Forelimb muscle (tissue), 1 donor: Measurements from ENCODE around the gene GPHN. TPM values are rescaled to one million over a fixed set of nuclear protein-coding genes. Genes with fewer than 3 reads are reported as not detected.

Experiments used
- DNase-seq: peaks from one replicate; pipeline ENCODE4 v3.0.0-alpha.2; 2013; ENCODE audit warnings: low read depth
- polyA plus RNA-seq: library from polyadenylated mRNA; unstranded; fragments of 120-200 nt; gene quantifications from one replicate; pipeline ENCODE4 v1.2.1, GENCODE V29; 2013; ENCODE audit not compliant: insufficient read length

The GPHN gene
- polyA plus RNA-seq, 1 donor: 13.0 TPM

DNA sequence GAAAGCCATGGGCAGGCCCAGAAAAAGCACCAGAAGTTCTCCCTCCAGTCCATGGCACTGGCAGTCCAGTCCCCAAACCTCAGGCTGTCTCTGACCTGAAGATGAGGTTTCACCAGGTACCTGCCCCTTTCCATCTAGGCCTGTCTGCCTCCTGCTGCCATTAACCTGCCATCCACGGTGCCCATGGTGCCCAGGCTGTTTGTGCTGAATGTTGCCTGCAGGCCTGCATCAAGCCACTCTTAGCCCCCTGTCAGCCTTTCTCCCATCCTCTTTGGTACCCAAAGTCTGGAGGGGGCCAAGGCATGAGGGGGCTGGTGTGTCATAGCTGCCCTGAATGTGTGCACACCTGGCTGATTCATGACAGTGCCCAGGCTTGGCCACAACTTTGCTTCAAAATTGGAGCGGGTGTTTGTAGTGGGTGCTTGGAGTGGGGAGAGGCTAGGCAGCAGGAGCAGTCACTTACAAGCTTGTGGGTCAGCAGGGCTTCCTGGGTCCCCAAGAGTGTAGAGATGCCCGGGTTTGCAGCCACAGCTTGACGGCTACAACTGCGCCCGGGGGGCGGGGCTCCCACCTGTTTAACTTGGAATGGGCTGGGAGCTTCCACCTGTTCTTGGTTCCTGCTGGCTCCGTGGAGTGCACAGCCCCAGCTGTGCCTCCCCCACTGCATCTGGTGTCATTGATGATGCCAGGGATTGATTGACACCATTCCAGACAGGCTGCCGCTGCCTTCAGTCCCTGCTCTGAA, 88.5 kb downstream of the GPHN start:
- DNase-seq: no peak

DNA sequence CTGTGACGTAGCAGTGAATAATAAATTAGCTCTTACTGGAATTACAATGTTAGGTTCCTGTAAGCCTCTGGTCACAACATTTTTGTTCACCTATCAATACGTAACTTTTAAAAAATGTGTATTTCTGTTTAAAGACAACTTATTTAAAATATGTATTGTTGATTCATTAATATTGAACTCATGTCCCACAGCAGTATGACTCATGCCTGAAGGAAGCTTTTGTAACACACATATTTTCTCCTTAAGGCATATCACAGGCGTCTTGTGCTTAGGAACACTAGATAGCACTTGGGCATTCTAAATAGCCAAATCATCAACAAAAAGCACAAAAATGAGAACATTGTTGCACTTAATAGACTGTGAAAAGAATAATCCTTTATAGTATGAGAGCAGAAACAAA, 92.5 kb downstream of the GPHN start:
- DNase-seq: no peak

DNA sequence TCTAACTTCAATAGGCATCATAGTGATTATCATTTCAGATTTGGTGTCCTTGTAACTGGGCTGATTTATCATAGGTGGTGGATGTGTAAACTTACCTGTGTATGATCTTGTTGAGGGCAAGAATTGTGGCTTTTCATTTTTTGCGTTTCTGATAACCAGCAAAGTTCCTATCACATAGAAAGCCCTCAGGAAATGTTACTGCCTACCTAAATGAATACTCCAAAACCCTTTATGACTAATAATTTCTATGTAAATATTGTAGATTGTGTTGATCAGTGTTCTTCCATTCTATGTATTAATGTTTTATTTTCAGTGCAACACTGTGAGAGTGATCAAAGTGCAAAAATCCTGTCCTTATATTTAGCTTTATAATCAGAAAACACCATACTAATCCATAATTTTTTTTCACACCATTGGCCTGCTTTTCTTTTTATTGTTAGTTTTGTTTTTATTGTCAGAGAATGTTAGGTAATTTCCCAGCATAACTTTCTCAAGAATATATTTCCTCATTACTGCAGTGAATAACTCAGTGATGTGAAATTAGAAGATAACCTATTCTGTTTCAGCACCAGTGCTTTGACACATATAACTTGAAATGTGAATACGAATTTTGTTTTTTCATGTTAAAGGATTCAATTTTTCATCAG, 94.1 kb downstream of the GPHN start:
- no peak for DNase-seq

DNA sequence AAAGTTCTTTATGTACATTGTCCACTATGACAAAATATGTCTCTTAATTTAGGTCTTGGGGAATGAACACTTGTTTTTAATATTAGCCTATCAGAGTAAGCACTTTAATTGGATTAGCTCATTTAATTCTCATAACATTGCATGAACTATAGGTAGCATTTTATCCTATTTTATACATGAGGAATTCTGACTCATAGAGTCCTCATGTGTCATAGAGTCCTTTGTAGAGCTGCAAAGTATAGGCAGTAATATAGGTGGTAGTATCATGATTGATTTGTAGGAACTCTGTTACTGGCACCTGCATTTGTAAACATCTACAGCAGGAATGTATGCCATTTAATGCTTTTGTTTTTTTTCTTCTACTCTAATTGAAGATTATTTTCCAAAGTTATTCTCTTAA, 96.0 kb downstream of the GPHN start:
- DNase-seq: no peak

DNA sequence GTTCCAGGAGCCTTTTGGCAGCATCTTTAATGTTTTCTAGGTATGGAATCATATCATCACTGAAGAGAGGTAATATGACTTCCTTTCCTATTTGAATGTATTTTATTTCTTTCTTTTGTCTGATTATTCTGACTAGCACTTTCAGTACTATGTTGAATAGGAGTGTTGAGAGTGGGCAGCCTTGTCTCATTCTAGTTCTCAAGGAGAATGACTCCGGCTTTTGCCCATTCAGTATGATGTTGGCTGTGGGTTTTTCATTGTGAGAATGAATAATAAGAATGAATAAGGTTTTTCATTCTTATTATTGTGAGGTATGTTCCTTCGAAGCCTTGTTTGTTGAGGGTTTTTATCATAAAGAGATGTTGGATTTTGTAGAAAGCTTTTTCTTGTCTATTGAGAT, 98.9 kb downstream of the GPHN start:
- no peak for DNase-seq

DNA sequence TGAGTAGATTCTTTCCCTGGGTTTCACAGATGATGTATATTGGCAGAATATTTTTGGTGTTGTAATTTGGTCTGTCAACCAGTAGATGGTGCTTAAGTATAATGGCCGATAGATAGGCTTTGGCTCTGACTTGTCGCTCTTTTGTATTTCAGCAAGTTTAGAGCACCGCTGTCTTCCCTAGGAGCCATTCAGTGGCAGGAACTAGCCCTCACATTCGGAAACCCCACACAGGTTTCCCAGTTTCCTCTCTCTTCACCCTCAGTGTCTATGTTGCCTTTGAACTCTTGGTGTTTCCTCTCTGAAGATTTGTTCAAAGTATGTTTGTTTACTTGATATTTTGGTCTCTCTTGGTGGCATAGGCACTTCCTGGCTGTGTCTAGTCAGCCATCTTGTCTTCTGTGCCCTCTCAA, 102.2 kb downstream of the GPHN start:
- no peak for DNase-seq

DNA sequence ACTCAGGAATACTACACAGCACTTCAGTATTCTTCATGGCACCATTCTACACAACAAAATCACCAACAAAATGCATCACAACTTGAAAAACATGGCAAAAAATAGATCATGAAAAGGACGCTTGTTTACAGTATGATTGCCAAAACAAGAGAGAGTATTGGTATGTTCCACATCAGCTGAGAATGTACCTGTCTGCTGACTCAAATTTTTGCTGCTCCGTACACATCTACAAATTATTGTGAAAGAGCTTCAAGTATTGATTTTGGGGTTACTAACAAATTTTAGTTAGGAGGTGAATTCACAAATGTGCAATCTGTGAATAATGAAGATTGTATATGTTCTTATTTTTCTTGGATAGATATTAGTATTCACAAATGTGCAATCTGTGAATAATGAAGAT, 105.4 kb downstream of the GPHN start:
- no peak for DNase-seq

DNA sequence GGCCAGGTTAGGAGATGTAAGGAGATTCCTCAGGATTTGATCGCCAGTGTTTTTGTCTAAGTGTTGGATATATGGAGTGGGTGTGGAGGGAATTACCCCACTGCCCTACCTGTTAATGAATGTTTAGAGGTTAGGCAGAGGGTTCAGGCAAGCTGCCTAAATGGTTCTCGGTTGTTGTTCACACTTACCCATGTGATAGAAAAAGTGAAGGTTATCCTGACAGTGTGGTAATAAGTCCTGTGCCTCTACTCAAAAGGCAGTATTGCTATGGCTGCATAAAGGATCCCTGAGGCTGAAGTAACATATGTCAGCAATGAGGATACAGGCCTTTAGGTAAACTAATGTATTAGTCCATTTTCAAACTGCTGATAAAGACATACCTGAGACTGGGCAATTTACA, 112.0 kb downstream of the GPHN start:
- DNase-seq: no peak

DNA sequence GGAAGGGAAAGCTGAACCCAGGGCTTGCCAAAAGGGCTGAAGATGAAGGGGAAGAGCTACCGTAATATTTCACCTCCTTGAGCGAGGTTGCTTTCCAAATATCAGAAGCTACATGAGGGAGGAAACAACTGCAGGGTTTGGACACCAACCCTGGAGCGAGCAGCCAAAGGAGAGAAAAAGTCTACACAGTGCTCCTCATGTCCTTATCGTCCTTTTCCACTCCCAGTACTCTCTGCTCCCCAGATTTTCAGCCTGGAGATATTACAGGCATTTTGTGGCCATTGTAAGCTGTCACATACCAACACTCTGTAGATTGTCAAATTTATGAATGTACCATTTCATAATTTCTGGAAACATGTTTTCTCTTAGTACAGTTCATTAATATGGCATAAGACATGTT, 115.9 kb downstream of the GPHN start:
- DNase-seq: no peak

DNA sequence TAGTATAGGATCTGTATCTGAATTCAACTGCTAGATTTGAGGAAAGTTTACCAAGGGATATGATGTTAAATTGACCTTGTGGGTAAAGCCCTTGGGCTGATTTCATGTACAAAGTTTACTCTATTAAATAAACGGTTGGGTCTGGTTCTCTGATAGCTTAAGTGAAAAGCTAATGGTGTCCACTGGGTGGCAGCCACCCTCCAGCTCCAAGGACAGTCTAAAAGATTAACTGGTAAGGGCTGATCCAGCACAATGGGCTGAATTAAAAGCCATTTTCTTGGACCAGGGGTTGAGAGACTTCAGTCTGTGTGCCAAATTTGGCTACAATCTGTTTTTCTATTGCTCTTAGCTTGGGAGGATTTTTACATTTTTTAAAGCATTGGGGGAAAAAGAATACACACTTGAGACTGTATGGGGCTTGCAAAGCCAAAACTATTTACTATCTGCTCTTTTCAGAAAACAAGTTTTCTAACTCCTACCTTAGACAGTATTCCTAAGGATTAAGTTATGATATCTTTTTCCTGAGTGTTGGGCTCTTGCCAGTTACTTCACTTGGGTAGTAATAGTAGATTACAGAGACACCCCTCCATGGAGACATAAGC, 116.5 kb downstream of the GPHN start:
- peak; percentile 29 for DNase-seq

DNA sequence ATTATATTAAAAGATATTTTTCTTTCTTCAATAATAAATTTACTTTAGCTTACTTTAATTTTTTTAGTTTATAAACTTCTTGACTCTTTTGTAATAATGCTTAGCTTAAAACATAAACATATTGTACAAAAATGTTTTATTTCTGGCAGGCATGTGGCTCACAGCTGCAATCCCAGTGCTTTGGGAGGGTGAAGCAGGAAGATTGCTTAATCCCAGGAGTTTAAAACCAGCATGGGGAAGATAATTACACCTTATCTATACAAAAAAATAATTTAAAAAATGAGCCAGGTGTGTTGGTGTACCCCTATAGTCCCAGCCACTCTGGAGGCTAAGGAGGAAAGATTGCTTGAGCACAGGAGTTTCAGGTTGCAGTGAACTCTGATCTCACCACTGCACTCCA, 120.7 kb downstream of the GPHN start:
- no peak for DNase-seq

DNA sequence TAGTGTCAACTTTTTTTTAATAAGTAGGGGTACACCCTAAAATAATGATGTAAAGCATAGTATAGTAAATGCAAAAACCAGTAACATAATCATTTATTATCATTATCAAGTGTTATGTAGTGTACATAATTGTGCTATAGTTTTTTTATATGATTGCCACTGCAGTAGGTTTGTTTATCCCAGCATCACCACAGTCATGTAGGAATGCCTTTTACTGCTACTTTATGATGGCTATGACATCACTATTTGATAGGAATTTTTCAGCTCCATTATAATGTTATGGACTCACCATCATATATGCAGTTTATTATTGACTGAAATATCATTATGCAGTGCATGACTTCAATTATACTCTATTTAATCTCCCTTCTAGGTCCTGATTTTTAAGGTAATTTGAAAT, 121.6 kb downstream of the GPHN start:
- DNase-seq: no peak

DNA sequence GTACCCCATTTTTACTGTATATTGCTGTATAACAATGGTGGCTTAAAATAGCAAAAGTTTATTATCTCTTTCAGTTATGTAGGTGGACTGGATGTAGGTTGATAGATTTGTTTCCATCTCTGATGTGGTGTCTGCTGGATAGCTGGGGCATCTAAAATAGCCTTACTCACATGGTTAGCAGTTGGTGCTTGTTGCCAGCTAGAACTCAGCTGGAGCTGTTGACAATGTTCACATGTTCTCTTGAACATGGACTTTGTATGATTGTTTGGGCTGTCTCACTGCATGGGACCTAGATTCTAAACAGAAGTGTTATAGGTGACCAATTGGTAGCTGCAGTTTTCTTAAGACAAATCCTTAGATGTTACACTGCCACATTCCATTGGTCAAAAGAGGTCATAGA, 126.9 kb downstream of the GPHN start:
- no peak for DNase-seq

DNA sequence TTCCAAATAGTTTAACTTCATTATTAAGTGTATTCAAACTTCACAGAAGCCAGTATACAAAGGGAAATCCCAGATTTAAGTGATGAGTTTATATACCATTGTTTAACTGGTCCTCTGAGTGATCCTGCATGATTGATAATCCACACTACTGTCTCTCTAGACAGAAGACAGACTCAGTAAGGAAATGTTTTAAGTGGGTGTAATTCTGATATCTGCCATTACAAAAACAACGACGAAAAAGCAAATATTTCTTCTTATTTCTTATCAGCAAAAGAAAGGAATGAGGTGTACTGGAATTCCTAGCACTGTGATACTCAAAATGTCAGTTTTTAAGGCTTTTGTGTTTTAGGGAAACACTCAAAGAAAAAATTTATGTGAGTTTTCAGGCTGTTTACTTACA, 127.5 kb downstream of the GPHN start:
- DNase-seq: no peak

DNA sequence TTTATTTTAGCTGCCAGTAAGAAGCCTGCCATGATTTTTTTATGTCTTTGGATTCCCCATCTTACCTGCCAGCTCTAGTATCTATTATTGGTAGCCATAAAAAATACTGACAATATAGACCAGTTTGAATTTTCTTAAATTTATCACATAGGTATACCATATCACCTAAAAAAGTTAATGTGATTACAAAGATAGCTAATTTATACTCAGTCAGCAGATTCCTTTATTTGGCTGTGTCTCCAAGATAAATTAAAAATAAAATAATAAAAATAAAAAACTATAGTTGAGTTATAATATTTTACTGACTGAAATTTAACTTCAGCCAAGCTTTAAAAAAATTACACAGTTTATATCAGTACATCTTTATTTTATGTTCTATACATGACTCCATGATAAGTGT, 128.3 kb downstream of the GPHN start:
- no peak for DNase-seq

DNA sequence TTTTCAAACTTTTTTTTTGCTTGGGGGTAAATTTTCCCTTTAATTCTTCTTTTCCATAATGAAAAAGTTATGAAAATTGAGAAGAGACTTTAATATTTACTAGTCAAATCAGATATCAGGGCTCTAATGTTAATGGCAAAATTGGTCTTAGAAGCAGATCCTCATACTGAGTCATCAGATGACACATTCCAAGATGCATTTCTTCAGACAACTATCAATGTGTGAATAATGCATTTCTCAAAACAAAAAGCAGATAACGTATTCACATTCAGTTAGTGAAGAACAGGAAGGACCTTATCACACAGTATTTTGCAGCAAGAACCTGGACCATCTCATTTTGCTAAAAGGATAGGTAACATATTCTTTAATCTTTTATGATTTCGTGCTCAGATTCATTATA, 130.7 kb downstream of the GPHN start:
- no peak for DNase-seq

DNA sequence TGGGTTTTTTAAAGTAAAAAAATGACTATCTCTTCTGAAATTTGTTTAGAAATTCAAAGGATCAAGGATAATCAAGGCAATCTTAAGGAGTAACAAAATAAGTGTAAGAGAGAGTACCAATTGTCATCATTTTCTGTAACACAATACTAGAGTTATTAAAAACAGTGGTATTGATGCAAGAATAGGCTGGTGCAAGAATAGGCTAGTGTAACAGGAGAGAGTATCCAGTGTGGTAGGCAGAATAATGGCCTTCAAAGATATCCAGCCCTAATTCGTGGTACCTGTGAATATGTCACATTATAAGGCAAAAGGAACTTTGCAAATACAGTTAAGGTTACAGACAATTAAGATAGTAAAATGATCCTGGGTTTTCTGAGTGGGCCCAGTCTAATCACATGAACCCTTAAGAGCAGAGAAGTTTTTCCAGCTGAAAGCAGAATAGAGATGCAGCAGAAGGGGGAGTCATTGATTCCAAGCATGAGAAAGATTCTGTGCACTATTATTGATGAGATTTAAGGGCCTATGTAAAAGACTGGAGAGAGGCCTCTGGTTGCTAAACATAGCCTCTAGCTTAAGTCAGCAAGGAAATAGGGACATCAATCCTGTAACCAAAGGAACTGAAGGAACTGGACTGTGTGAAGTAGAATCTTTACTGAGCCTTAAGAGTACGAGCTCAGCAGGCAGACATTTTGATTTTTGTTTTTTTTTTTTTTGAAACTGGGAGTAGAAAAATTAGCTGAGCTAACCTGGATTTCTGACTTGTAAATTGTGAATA, 134.1 kb downstream of the GPHN start:
- DNase-seq: no peak

DNA sequence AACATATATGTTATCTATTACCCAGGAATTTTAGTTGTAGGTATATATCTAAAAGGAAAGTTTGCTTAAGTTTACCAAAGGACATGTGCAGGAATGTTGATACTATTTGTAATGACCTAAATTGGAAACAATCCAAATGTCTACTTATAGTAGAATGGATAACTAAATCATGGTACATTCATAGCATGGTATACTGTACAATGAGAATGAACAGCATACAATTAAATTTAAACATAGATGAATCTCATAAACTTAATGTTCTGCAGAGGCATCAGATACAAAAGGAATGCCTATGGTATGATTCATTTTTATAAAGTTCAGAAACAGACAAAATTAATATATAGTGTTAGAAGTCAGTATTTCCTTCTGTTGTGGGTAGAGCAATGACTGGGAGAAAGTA, 135.4 kb downstream of the GPHN start:
- no peak for DNase-seq

DNA sequence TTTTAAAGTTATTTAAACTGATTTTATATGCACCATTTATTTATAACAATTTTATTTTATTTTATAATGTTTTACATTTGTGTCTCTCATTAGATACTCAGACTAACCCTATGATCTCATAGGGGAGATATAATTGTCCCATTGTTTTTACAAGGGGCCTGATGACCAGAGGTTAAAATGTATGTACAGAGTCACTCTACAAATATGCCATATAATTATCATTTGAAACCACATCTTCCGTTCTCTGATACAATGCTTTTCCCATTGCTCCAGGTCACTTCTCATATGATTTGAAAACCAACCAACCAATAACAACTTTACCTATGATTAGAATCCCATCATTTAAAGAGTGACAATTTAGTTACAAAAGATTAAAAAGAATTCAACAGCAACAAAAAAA, 137.8 kb downstream of the GPHN start:
- DNase-seq: no peak

DNA sequence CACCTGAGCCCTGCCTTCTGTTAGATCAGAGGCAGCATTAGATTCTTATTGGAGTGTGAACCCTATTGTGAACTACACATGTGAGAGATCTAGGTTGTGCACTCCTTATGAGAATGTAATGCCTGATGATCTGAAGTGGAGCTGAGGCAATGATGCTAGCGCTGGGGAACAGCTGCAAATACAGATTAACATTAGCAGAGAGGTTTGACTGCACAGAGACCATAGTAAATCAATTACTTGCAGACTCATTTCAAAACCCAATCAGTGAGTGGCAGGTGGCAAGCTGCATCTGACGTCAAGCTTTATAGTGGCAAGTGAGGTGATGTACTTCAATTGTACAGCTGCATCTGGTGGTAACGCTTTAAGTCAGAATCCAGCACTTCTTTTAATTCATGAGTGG, 141.6 kb downstream of the GPHN start:
- DNase-seq: no peak

DNA sequence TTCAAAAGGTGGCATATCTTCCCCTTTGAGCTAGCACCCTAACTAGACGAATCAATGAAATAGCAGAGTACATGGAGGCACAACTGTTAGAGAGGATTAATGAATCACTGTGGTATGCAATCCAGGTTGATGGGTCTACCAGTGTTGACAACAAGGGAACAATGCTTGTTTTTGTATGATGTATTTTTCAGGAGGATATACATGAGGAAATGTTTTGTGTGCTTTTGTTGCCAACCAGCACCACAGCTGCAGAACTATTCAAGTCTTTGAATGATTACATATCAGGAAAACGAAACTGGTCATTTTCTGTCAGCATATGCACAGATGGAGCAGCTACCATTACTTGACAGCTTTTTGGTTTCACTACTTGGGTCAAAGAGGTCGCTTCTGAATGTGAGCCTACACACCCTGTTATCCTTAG, 142.6 kb downstream of the GPHN start:
- no peak for DNase-seq

DNA sequence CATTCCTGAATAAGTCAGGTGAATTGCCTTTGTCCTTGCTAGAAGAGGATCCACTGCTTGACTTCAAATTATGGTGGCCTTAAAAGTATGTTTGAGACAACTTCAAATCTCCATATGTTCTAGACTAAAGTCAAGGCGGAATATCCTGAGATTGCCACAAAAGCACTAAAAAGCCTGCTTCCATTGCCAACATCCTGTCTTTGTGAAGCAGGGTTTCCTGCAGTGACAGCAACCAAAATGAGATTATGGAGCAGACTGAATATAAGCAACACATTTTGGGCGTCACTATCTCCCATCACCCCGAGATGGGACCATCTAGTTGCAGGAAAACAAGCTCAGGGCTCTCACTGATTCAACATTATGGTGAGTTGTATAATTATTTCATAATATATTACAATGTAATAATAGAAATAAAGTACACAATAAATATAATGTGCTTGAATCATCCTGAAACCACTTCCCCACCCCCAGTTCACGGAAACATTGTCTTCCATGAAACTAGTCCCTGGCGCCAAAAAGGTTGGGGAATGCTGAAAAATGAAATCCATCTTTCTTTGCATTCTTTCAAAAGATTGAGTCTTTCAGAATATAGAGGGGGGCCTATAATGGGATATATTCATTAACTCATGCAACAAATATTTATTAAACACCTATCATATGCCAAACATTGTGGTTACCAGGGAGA, 143.7 kb downstream of the GPHN start:
- no peak for DNase-seq
